Loucy (cell line): ENCODE results near the gene MAPKBP1.

ENCODE experiments used
- H2AFZ ChIP-seq: fragments of 200-600 bp; sonication (generic); 2 replicates; pipeline ENCODE4 v1.6.0; 2016; ENCODE audit warnings: antibody characterized with exemption, mild to moderate bottlenecking, low read length, moderate library complexity
- H3F3A ChIP-seq: fragments of 200-600 bp; 2 replicates; pipeline ENCODE4 v1.6.0; 2016; ENCODE audit warnings: antibody characterized with exemption, low read depth, mild to moderate bottlenecking
- H3K27me3 ChIP-seq: fragments of 200-600 bp; sonication (generic); 2 replicates; pipeline ENCODE4 v1.6.1; 2014; ENCODE audit warnings: low read length, mild to moderate bottlenecking; ENCODE audit not compliant: insufficient read depth, poor library complexity, severe bottlenecking
- H3K36me3 ChIP-seq: fragments of 200-600 bp; sonication (generic); 2 replicates; pipeline ENCODE4 v1.6.1; 2016; ENCODE audit warnings: low read length; ENCODE audit not compliant: insufficient read depth
- H3K4me1 ChIP-seq: fragments of 200-600 bp; sonication (generic); 2 replicates; pipeline ENCODE4 v1.5.1; 2014; ENCODE audit warnings: low read length, mild to moderate bottlenecking; ENCODE audit not compliant: insufficient read depth, poor library complexity, severe bottlenecking
- H3K4me2 ChIP-seq: fragments of 200-600 bp; sonication (generic); 2 replicates; pipeline ENCODE4 v1.6.0; 2014; ENCODE audit warnings: antibody characterized with exemption, low read length, low read depth, mild to moderate bottlenecking; ENCODE audit not compliant: poor library complexity, severe bottlenecking
- H3K4me3 ChIP-seq: fragments of 200-600 bp; sonication (generic); 2 replicates; pipeline ENCODE4 v1.5.1; 2014; ENCODE audit warnings: low read length, mild to moderate bottlenecking, mixed read lengths; ENCODE audit not compliant: poor library complexity, severe bottlenecking
- H3K79me2 ChIP-seq: fragments of 200-600 bp; sonication (generic); 2 replicates; pipeline ENCODE4 v1.6.1; 2014; ENCODE audit warnings: low read length; ENCODE audit not compliant: insufficient read depth
- H3K9ac ChIP-seq: fragments of 200-600 bp; sonication (generic); 2 replicates; pipeline ENCODE4 v1.6.0; 2014; ENCODE audit warnings: mild to moderate bottlenecking, low read depth, low read length, moderate library complexity; ENCODE audit not compliant: poor library complexity, severe bottlenecking
- H3K9me2 ChIP-seq: fragments of 200-600 bp; sonication (generic); replicated peaks from 2 replicates; pipeline ENCODE4 v1.6.1; 2016; ENCODE audit warnings: low read depth, low read length, mixed read lengths
- H3K9me3 ChIP-seq: fragments of 200-600 bp; sonication (generic); 2 replicates; pipeline ENCODE4 v1.6.1; 2014; ENCODE audit warnings: mild to moderate bottlenecking, antibody characterized with exemption, low read length, low read depth; ENCODE audit not compliant: insufficient read depth
- H4K20me1 ChIP-seq: fragments of 200-600 bp; sonication (generic); 2 replicates; pipeline ENCODE4 v1.6.0; 2014; ENCODE audit warnings: antibody characterized with exemption, low read length, mild to moderate bottlenecking; ENCODE audit not compliant: insufficient read depth, poor library complexity, severe bottlenecking
- EZH2phosphoT487 ChIP-seq: fragments of 200-600 bp; IDR thresholded peaks from 2 replicates; pipeline ENCODE4 v1.6.1; 2018; ENCODE audit warnings: antibody characterized with exemption, mild to moderate bottlenecking, moderate library complexity, borderline replicate concordance
- TF ChIP-seq, protein P1 (sequence below): fragments of 200-600 bp; sonication (generic); conservative IDR thresholded peaks from 2 replicates; pipeline ENCODE4 v1.5.1; 2014; ENCODE audit warnings: mild to moderate bottlenecking, antibody characterized with exemption, low read length

The MAPKBP1 gene

DNA sequence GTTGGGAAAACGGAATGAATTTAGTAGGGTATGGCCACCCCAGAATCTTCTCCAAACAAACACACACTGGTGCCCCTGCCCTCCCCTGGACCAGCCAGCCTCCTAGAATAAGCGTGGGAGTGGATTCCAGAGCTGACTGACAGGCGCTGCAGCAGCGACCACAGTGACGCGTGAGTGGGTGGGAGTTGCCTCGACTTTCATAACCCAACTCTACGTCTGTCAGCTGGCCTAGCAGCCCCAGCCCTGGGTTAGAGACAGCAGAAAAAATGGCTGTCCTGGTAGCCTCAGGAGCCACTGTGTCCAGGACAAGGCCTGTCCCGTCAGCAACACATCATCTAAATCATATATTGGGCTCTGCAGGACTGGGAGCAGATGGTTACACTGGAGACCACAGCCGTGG lies 74.3 kb downstream of the MAPKBP1 start:
- no peaks in the 10 kb centered on the region for H3K79me2 ChIP-seq
- H3K36me3 ChIP-seq = no peaks in the 10 kb centered on the region; the same call in 1 of the 2 replicates
- no peaks in the 10 kb centered on the region for H3K9me2 ChIP-seq
- TF ChIP-seq EZH2phosphoT487 = no peak
- TF ChIP-seq, protein P1, sequence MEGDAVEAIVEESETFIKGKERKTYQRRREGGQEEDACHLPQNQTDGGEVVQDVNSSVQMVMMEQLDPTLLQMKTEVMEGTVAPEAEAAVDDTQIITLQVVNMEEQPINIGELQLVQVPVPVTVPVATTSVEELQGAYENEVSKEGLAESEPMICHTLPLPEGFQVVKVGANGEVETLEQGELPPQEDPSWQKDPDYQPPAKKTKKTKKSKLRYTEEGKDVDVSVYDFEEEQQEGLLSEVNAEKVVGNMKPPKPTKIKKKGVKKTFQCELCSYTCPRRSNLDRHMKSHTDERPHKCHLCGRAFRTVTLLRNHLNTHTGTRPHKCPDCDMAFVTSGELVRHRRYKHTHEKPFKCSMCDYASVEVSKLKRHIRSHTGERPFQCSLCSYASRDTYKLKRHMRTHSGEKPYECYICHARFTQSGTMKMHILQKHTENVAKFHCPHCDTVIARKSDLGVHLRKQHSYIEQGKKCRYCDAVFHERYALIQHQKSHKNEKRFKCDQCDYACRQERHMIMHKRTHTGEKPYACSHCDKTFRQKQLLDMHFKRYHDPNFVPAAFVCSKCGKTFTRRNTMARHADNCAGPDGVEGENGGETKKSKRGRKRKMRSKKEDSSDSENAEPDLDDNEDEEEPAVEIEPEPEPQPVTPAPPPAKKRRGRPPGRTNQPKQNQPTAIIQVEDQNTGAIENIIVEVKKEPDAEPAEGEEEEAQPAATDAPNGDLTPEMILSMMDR = no peak
- no peaks in the 10 kb centered on the region for H3K9me3 ChIP-seq
- H3F3A ChIP-seq = no peaks in the 10 kb centered on the region
- H3K9ac ChIP-seq = no peak overlapping the region
- no peak overlapping the region for H3K4me3 ChIP-seq
- no peak overlapping the region for H3K4me2 ChIP-seq
- H4K20me1 ChIP-seq = no peaks in the 10 kb centered on the region
- no peaks in the 10 kb centered on the region for H3K4me1 ChIP-seq
- no peaks in the 10 kb centered on the region for H3K27me3 ChIP-seq
- H2AFZ ChIP-seq = no peak overlapping the region

DNA sequence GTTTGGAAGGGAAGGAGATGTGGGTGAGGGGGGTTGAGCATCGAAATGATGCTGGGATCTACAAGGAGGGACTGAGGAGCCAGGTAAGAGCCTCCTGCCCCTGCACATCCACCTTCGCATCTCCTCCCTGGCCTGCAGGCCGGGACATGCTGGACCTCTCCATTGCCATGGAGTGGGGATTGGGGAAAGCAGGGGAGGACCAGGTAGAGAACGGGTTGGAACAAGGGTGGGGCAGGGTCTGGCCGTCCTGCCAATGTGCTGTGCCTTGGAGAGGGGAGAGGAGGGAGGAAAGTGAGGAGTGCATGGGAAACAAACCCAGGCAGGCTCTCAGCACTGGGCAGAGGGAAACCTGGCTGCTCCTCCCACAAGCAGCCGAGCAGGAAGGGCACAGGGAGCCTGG lies 74.9 kb downstream of the MAPKBP1 start:
- Histone ChIP-seq H3F3A (no peaks in the 10 kb centered on the region), H3K36me3 (no peaks in the 10 kb centered on the region; the same call in 1 of the 2 replicates), H3K9me3 (no peaks in the 10 kb centered on the region), H3K27me3 (no peaks in the 10 kb centered on the region), H3K4me2 (no peak overlapping the region), H3K9me2 (no peaks in the 10 kb centered on the region), H3K4me1 (no peaks in the 10 kb centered on the region), H3K4me3 (no peak overlapping the region), H3K79me2 (no peaks in the 10 kb centered on the region), H3K9ac (no peak overlapping the region), H2AFZ (no peak overlapping the region), H4K20me1 (no peaks in the 10 kb centered on the region)
- TF ChIP-seq, protein P1 = no peak
- no peak for TF ChIP-seq EZH2phosphoT487

DNA sequence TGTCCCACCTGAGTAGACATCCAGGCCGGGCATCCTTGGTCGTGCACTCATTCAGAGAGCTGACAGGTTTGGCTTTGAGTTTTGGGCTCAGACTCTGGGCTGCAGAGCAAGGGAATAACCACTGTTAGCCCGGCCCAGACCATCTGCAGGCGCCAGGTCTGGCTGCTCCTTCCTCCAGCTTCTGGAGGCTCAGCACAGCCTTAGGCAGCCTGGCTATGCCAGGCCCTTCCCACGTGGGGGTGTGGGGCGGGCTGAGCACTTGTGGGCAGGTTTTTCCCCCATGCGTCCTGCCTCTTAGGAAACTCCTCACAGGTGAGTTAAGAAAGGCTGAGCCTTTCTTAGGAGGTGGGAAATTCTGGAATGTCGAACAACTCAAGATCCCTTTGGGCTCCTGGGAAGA lies 75.6 kb downstream of the MAPKBP1 start:
- Histone ChIP-seq H3K27me3 (no peaks in the 10 kb centered on the region), H3K9me3 (no peaks in the 10 kb centered on the region), H3K36me3 (no peaks in the 10 kb centered on the region; the same call in 1 of the 2 replicates), H3K9ac (no peak overlapping the region), H3K4me1 (no peaks in the 10 kb centered on the region), H3K79me2 (no peaks in the 10 kb centered on the region), H3K4me3 (no peak overlapping the region), H3K4me2 (no peak overlapping the region), H4K20me1 (no peaks in the 10 kb centered on the region), H3F3A (no peaks in the 10 kb centered on the region), H3K9me2 (no peaks in the 10 kb centered on the region), H2AFZ (no peak overlapping the region)
- TF ChIP-seq, protein P1 = no peak
- TF ChIP-seq EZH2phosphoT487 = no peak
